Measurements from ENCODE around the gene ZNF771. TPM values are rescaled to one million over a fixed set of nuclear protein-coding genes. Genes with fewer than 3 reads are reported as not detected.

The ZNF771 gene
- total RNA-seq, 4 donors from 2014 or later, result 3.7 to 15.1 (median 7.0) TPM

DNA sequence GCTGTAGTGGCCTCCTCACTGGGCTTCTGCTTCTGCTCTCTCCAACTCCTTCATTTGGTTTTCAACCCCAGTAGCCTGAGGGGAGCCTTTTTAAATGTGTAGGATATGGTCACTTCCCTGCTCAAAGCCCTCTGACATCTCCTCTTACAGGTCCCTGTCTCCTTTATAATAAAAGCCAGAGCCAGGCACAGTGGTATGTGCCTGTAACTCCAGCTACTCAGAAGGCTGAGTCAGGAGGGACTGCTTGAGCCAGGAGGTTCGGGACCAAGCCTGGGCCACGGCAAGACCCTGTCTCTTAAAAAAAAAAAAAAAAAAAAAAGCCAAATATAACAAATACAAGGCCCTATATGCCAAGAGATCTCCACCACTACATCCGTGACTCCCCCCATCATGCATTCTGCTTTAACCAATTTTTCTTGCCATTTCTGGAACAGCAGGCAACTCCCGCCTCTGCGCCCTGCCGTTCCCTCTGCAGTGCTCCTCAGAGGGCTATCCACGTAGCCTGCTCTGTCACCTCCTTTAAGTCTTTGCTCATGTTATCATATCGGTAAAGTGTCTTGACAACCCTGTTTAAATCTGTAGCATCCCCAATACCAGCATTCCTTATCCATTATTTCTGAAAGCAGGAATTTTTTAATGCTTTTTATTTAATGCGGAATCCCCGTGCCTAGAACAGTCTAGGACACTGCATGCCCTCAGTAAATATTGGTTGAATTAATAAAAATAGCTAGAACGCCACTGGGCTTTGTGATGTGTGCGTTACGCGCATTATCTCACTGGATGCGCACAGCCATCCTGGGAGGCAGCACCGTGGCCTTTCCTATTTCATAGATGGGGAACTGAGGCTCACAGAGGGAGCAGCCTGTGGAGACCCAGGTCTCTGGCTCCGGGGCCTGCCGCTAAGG lies 9.5 kb downstream of the ZNF771 start:
- Histone ChIP-seq H3K9me3 (no peaks in the 10 kb centered on the region), H3K4me1 (peaks cover 3 to 26% (median 16%) of the 10 kb centered on the region in 3 donors), H3K27me3 (no peaks in the 10 kb centered on the region), H3K36me3 (peaks cover 0 to 28% (median 2%) of the 10 kb centered on the region in 3 donors), H3K4me3 (peak overlapping the region; percentile 52 to 91 (median 60)), H3K27ac (peak overlapping the region; percentile 79 to 88 (median 88))
- intact Hi-C loops (cut with DNase I), result no loop called here
- no peak for DNase-seq
- no peak for TF ChIP-seq POLR2A (IDR thresholded peaks at IDR 0.05)
- TF ChIP-seq, protein P1, sequence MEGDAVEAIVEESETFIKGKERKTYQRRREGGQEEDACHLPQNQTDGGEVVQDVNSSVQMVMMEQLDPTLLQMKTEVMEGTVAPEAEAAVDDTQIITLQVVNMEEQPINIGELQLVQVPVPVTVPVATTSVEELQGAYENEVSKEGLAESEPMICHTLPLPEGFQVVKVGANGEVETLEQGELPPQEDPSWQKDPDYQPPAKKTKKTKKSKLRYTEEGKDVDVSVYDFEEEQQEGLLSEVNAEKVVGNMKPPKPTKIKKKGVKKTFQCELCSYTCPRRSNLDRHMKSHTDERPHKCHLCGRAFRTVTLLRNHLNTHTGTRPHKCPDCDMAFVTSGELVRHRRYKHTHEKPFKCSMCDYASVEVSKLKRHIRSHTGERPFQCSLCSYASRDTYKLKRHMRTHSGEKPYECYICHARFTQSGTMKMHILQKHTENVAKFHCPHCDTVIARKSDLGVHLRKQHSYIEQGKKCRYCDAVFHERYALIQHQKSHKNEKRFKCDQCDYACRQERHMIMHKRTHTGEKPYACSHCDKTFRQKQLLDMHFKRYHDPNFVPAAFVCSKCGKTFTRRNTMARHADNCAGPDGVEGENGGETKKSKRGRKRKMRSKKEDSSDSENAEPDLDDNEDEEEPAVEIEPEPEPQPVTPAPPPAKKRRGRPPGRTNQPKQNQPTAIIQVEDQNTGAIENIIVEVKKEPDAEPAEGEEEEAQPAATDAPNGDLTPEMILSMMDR (IDR thresholded peaks at IDR 0.05), result no peak
- 63 to 69% methylated on average over 15 to 16 of the region's 18 CpGs for WGBS, 2 donors

- Histone ChIP-seq H3K4me3 (peak overlapping the region; percentile 52 to 91 (median 60)), H3K36me3 (peaks cover 0 to 31% (median 4%) of the 10 kb centered on the region in 3 donors), H3K27me3 (no peaks in the 10 kb centered on the region), H3K9me3 (no peaks in the 10 kb centered on the region), H3K4me1 (peaks cover 3 to 26% (median 16%) of the 10 kb centered on the region in 3 donors), H3K27ac (peak overlapping the region; percentile 79 to 88 (median 88))
- intact Hi-C loops (cut with DNase I), result no loop called here
- WGBS, 2 donors, result no CpG with 5 or more reads among the region's 140 CpGs
- peak in 3 of 4 donors; percentile 37 to 53 (median 43) for TF ChIP-seq POLR2A (IDR thresholded peaks at IDR 0.05)
- TF ChIP-seq, protein P1 (IDR thresholded peaks at IDR 0.05), result peak in 4 of 6 experiments; percentile 7 to 28 (median 16)
- DNase-seq, result no peak
These were observed 10.3 kb downstream of the ZNF771 start for GRCh38 chr16:30417529-30418349.

DNA sequence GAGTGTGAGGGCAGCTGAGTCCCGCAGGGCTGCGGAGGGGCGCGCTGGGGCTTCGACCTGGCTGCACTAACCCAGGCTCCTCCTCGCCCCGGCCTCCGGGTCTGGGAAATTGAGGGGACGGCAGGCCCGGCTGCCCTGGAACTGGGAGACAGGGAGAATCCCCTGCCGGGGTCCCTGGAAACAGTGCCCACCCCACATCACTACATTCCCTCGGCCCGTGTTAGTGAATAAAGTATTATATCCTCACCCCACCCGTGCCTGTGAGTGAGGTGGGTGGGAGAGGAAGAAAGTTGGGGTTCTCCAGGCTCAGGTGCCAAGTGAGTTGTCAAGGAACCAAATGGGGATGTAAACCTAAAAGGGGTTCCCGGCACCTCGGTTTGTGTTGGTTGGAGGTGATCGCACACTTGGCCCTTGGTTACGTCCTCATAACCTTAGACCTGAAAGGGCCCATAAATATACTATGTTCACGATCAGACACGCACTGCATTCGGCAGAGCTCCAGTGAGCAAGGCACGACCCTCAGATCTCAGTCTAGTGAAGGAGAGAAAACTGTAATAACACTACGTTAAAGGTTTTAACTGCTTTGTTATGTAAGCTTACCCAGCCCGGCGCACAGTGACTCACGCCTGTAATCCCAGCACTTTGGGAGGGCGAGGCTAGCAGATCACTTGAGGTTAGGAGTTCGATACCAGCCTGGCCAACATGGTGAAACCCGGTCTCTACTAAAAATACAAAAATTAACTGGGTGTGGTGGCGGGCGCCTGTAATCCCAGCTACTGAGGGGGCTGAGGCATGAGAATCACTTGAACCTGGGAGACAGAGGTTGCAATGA lies 11.2 kb downstream of the ZNF771 start:
- intact Hi-C loops (cut with DNase I), result no loop called here
- Histone ChIP-seq H3K9me3 (no peaks in the 10 kb centered on the region), H3K27ac (peak overlapping the region; percentile 79 to 88 (median 88)), H3K4me1 (peaks cover 3 to 25% (median 16%) of the 10 kb centered on the region in 3 donors), H3K4me3 (peak overlapping the region; percentile 52 to 91 (median 60)), H3K36me3 (peaks cover 0 to 37% (median 13%) of the 10 kb centered on the region in 3 donors), H3K27me3 (no peaks in the 10 kb centered on the region)
- DNase-seq, result no peak
- TF ChIP-seq, protein P1 (IDR thresholded peaks at IDR 0.05), result no peak
- no peak for TF ChIP-seq POLR2A (IDR thresholded peaks at IDR 0.05)
- 59 to 76% methylated on average over 13 to 16 of the region's 31 CpGs for WGBS, 2 donors

DNA sequence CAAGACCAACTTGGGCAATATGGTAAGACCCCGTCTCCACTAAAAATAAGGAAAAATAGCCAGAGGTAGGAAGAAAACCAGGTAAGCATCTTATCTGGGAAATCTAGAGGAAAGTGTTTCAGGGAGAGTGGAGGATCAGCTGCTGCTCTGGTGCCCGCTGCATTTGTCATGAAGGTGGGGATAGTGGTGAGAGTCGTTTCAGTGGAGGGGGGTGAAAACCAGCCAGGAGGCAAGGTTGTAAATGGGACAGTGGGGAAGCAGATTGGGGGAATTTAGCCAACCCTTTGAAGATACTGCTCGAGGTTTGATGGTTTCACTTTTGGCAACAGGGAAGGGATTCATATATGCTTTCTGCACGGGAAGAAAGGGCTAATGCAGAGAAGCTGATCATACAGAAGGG lies 13.6 kb downstream of the ZNF771 start:
- peaks cover 3 to 26% (median 16%) of the 10 kb centered on the region in 3 donors for H3K4me1 ChIP-seq
- DNase-seq, result no peak
- intact Hi-C loops (cut with DNase I), result no loop called here
- H3K9me3 ChIP-seq, result no peaks in the 10 kb centered on the region
- peaks cover 0 to 56% (median 18%) of the 10 kb centered on the region in 3 donors for H3K36me3 ChIP-seq
- H3K27me3 ChIP-seq, result no peaks in the 10 kb centered on the region
- 62 to 63% methylated on average over 5 of the region's 5 CpGs for WGBS, 2 donors
- no peak for TF ChIP-seq POLR2A (IDR thresholded peaks at IDR 0.05)
- TF ChIP-seq, protein P1 (IDR thresholded peaks at IDR 0.05), result no peak
- no peak overlapping the region for H3K27ac ChIP-seq
- no peak overlapping the region for H3K4me3 ChIP-seq

Measured in esophagus squamous epithelium (tissue), 5 donors.